Esophagus (tissue), 2 donors: ENCODE results near the gene LRMDA. TPM values are rescaled to one million over a fixed set of nuclear protein-coding genes. Genes with fewer than 3 reads are reported as not detected.

Source experiments
- H3K27ac ChIP-seq, 2 donors: one replicate each; pipeline ENCODE4 v1.5.1; 2013; ENCODE audit warnings: low read depth in 2 of 2, mild to moderate bottlenecking in 2 of 2, inconsistent platforms in 1 of 2, low read length in 1 of 2, moderate library complexity in 1 of 2
- H3K27me3 ChIP-seq, 2 donors: one replicate each; pipeline ENCODE4 v1.6.1; 2013; ENCODE audit warnings: low read length in 2 of 2, control low read depth in 1 of 2, mild to moderate bottlenecking in 1 of 2; ENCODE audit not compliant: insufficient read depth in 2 of 2, control insufficient read depth in 1 of 2
- H3K36me3 ChIP-seq, 2 donors: one replicate each; pipeline ENCODE4 v1.6.1; 2013; ENCODE audit warnings: low read length in 1 of 2; ENCODE audit not compliant: control insufficient read depth in 2 of 2, insufficient read depth in 2 of 2
- H3K4me1 ChIP-seq, 2 donors: one replicate each; pipeline ENCODE4 v1.6.1; 2013; ENCODE audit warnings: low read length in 1 of 2; ENCODE audit not compliant: control insufficient read depth in 2 of 2, insufficient read depth in 2 of 2
- H3K4me3 ChIP-seq, 2 donors: one replicate each; pipeline ENCODE4 v1.5.1; 2013; ENCODE audit warnings: low read length in 2 of 2, mild to moderate bottlenecking in 2 of 2, low read depth in 1 of 2, moderate library complexity in 1 of 2
- H3K9me3 ChIP-seq, 2 donors: one replicate each; pipeline ENCODE4 v1.6.1; 2013; ENCODE audit warnings: mild to moderate bottlenecking in 2 of 2, low read depth in 1 of 2, low read length in 1 of 2, moderate library complexity in 1 of 2; ENCODE audit not compliant: control insufficient read depth in 2 of 2, insufficient read depth in 1 of 2
- WGBS, 2 donors: extraction: QIAGEN DNeasy Blood & Tissue Kit; methylation state at CpG; one replicate each; pipeline ENCODE4 v1.1.7; 2013; 5-methylcytosine and 5-hydroxymethylcytosine counted together
- polyA plus RNA-seq, 2 donors: library from polyadenylated mRNA; stranded (reverse); fragments of 200-250 nt; gene quantifications; one replicate each; pipeline ENCODE4 v1.2.3, GENCODE V29; 2013
- donor health status: healthy with polysubstance abuse.
- donor health status: Bipolar disorder and iron deficiency.

The LRMDA gene
- polyA plus RNA-seq, 2 donors: 1.8 to 4.0 TPM

DNA sequence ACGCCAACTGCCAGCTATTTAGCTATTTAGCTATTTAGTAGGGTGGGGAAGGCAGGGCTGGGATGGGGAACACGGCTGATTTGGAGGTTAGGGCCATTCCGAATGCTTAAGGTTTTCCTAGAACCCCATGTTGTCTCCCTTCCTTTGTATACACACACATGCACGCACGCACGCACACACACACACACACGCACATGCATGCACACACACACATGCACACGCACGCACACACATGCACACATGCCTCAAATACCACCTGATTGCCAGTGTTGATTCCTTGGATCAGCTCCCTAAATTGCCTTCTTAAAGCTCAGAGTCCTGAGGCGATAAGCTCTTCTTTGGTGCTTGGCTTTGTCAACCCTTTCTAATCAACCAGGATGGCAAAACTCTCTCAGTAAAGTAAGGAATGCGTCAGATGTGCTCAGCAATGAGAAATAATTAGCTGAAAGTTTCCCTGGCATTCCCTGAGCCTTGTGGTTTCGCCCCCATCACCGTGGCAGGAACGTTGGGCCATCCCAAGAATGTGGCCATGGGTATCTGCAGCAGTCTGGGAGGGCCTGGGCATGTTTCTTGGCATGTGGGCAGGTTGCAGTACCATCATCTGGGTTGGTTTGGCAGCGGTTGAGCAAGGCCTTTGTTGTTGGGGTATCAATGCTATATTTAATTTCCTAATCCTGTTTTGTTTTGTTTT lies 305.6 kb downstream of the LRMDA start:
- no peaks in the 10 kb centered on the region for H3K36me3 ChIP-seq
- peaks cover 0 to 3% of the 10 kb centered on the region in 2 donors for H3K4me1 ChIP-seq
- no peaks in the 10 kb centered on the region for H3K27me3 ChIP-seq
- no peak overlapping the region for H3K4me3 ChIP-seq
- 60 to 74% methylated on average over 15 of the region's 15 CpGs for WGBS, 2 donors
- no peak overlapping the region for H3K27ac ChIP-seq
- H3K9me3 ChIP-seq: no peaks in the 10 kb centered on the region

DNA sequence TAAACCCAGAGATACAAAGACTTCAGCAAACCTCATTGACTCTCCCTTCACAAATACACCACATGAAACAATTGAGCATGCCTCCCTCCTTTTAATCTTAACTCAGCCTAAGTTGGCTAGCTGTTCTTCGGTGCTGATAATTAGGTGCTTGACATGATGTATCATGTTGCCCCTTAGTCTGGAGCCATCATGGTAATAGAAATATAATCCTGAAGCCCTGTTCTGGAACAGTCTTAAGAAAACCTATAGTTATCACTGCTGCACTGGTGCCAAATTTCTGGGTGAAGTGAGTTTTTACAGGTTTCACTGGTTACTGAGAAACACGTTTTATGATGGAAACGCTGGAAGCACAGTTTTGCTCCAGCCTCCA lies 306.1 kb downstream of the LRMDA start:
- H3K9me3 ChIP-seq: no peaks in the 10 kb centered on the region
- no peaks in the 10 kb centered on the region for H3K27me3 ChIP-seq
- H3K27ac ChIP-seq: no peak overlapping the region
- no peaks in the 10 kb centered on the region for H3K36me3 ChIP-seq
- H3K4me1 ChIP-seq: peaks cover 0 to 3% of the 10 kb centered on the region in 2 donors
- no peak overlapping the region for H3K4me3 ChIP-seq
- 55 to 63% methylated on average over 3 of the region's 3 CpGs for WGBS, 2 donors

DNA sequence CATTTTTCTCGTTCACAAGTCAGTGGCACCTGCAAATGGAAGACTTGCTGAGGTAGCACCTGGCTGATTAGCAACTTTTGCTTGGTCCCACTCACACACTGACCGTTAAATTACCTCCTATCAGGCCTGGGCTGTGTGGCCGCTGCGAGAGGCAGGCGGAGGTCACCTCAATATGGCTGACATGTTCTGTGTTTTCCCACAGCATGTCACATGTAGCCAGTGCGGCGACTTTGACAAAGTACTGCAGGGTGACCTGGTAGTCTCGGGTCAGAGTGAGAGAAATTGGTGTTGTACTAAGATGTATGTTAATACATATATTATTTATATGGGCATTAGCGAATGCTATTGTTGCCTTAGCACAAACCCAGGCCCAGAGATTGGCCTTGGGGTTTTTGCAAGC lies 307.5 kb downstream of the LRMDA start:
- WGBS, 2 donors: 93 to 95% methylated on average over 9 of the region's 9 CpGs
- no peak overlapping the region for H3K27ac ChIP-seq
- H3K4me3 ChIP-seq: no peak overlapping the region
- H3K4me1 ChIP-seq: peaks cover 0 to 3% of the 10 kb centered on the region in 2 donors
- no peaks in the 10 kb centered on the region for H3K27me3 ChIP-seq
- no peaks in the 10 kb centered on the region for H3K36me3 ChIP-seq
- no peaks in the 10 kb centered on the region for H3K9me3 ChIP-seq

DNA sequence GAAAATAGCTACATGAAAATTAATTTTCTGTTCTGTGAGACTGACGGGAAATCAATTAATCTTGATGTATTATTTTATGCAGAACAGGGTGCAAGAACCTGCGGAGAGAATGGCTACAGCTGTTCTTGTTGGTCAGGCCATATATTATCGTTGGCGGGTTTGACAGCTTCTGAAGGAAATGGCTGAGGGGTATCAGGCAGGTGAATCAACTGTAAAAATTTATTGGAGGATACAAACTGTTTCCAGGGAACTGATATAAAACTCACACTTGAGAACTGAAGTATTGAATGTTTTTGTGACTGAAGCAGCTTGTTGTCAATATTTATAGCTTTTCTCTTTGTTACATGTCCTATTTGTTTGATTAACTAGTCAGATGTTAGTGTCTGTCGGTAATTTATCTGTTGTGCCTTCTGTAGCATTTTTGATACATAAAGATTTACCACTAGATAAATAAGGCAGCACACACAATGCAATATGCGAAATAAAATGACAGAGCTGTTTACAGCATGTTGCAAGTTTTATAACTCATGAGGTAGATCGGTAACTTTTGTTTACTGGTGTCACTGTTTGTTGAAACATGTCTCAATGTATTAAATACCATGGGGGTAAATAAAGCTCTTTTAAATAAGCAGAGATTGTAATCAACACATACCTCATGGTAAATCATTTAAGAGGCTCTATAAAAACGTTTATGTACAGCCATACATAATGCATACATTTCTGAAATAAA lies 308.2 kb downstream of the LRMDA start:
- Histone ChIP-seq H3K36me3 (no peaks in the 10 kb centered on the region), H3K27me3 (no peaks in the 10 kb centered on the region), H3K27ac (no peak overlapping the region), H3K4me1 (peaks cover 0 to 3% of the 10 kb centered on the region in 2 donors), H3K4me3 (no peak overlapping the region), H3K9me3 (no peaks in the 10 kb centered on the region)
- WGBS, 2 donors: 86 to 88% methylated on average over 8 of the region's 8 CpGs

DNA sequence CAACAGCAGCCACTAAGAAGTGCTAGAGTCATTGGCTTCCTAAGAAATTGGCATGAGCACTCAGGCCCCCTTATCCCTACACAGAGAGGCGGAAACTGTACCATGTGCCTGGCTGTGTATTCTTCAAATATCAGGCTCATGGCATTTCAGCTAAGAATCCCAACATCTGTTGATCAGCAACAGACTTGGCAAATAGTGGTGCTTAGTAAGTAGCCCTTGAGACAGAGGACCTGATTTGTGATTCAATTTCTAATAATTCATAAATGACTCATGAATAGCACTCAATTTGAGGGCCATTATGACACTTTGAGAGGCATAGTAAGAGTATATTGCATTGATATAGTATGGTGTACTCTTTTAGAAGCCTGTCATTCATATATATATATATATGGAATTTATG lies 309.1 kb downstream of the LRMDA start:
- Histone ChIP-seq H3K36me3 (no peaks in the 10 kb centered on the region), H3K27me3 (no peaks in the 10 kb centered on the region), H3K27ac (no peak overlapping the region), H3K4me3 (no peak overlapping the region), H3K4me1 (peaks cover 0 to 3% of the 10 kb centered on the region in 2 donors), H3K9me3 (no peaks in the 10 kb centered on the region)
- 94 to 97% methylated on average over 1 of the region's 1 CpG for WGBS, 2 donors

DNA sequence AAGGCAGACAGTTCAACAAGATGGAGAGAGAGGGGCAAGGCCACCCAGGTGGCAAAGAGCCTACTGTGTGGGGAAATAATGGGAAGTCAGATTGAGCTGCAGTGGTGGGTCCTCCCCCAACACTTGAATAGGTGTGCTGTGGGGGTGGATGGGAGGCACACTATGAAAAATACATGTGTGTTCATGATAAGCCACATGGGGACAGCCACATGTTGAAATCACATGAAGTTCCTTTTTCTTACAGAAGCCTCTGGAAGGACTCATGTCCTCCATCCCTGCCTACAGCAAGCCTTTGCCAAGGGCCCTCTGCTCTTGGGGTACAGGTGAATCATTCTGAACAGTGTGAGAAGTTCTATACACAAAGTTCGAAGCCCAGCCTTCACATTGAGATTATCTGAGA lies 310.9 kb downstream of the LRMDA start:
- WGBS, 2 donors: 93 to 100% methylated on average over 1 of the region's 1 CpG
- H3K4me3 ChIP-seq: no peak overlapping the region
- no peaks in the 10 kb centered on the region for H3K36me3 ChIP-seq
- no peaks in the 10 kb centered on the region for H3K27me3 ChIP-seq
- no peaks in the 10 kb centered on the region for H3K4me1 ChIP-seq
- H3K27ac ChIP-seq: no peak overlapping the region
- H3K9me3 ChIP-seq: no peaks in the 10 kb centered on the region

DNA sequence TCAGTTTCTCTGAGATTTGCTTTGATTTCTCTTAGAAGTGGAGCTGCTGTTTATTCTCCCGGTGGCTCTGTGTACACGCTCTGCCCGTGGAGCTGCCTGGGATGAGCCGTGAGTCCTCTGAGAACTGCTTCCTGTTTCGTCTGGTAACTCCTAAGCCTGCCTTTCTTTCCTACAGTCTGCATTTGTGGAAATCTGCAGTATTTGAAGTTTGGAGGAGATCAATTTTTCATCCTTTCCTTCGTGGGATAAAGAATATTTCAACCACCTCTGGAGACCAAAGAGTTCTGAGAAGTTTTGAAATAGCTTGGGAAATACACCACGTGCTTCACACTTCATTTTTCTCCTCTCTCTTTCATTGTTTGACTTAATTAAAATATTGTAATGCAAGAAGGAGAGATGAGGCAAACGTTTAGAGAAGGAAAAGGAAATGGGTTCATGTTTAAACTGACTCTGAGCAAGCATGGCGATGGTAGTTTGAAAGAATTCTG lies 311.9 kb downstream of the LRMDA start:
- Histone ChIP-seq H3K9me3 (no peaks in the 10 kb centered on the region), H3K27ac (no peak overlapping the region), H3K27me3 (no peaks in the 10 kb centered on the region), H3K36me3 (no peaks in the 10 kb centered on the region), H3K4me3 (no peak overlapping the region), H3K4me1 (no peaks in the 10 kb centered on the region)
- WGBS, 2 donors: 64 to 66% methylated on average over 9 of the region's 9 CpGs

DNA sequence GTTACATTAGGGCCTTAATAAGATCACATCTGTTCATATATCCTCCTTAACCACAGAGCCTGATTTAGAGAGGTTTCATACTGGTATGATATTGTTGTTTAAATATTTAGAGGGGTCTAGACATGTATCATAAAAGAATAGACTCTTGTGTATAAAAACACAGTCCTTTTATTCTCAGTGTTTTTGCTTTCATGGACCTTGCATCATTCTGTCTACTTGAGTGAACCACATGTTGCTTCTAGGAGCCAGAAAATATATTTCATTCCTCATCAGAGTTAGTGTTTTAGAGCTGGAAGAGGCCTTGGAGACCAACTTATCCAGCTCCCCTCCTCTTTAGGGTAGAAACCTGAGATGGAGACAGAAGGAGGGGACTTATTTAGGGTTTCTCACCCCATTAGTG lies 312.8 kb downstream of the LRMDA start:
- Histone ChIP-seq H3K4me3 (no peak overlapping the region), H3K36me3 (no peaks in the 10 kb centered on the region), H3K9me3 (no peaks in the 10 kb centered on the region), H3K27ac (no peak overlapping the region), H3K4me1 (no peaks in the 10 kb centered on the region), H3K27me3 (no peaks in the 10 kb centered on the region)

DNA sequence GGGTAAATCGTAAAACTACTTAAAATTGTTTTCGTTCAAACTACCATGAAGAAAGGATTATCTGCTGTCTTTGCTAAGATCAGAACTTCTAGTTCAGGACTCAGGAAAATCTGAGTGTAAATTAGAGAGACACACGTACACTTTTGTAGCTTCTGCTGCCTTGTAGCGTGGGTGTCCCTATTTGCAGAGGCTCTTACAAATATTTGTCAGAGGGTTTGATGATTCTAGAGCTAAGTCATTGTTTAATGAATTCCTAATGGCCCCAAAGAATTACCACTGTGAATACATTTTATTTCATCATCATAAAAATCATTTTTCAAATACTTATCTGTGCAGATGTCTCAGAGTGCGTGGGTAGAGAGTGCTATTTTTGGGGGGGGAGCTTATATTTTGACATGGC lies 314.9 kb downstream of the LRMDA start:
- Histone ChIP-seq H3K4me1 (no peaks in the 10 kb centered on the region), H3K9me3 (no peaks in the 10 kb centered on the region), H3K36me3 (no peaks in the 10 kb centered on the region), H3K4me3 (no peak overlapping the region), H3K27me3 (no peaks in the 10 kb centered on the region), H3K27ac (no peak overlapping the region)
- 77 to 83% methylated on average over 5 of the region's 5 CpGs for WGBS, 2 donors
